Stomach (tissue), 4 donors: ENCODE measurements around the gene AUTS2.

ENCODE experiments used
- CTCF ChIP-seq, 7 experiments: fragments of 450-650 bp in 4 of 7; fragments of 200-600 bp in 3 of 7; sonication (generic) in 3 of 7; IDR thresholded peaks; one replicate each; pipeline ENCODE4 v1.5.1; 2016 to 2019; ENCODE audit warnings: antibody characterized with exemption in 7 of 7, control low read depth in 2 of 7, mild to moderate bottlenecking in 1 of 7
- POLR2A ChIP-seq, 4 donors: fragments of 450-650 bp; IDR thresholded peaks; one replicate each; pipeline ENCODE4 v1.6.1; 2016; ENCODE audit warnings: antibody characterized with exemption in 4 of 4, control low read depth in 2 of 4, mild to moderate bottlenecking in 1 of 4, moderate library complexity in 1 of 4
- POLR2AphosphoS5 ChIP-seq, 3 donors: sonication (generic); formaldehyde crosslinking; IDR thresholded peaks; one replicate each; pipeline ENCODE4 v1.6.1; 2016; ENCODE audit warnings: antibody characterized with exemption in 3 of 3

GRCh38 chr7:69847921-69848612 is 249.8 kb downstream of the AUTS2 start:
- TF ChIP-seq CTCF (IDR thresholded peaks at IDR 0.05): no peak
- no peak for TF ChIP-seq POLR2A (IDR thresholded peaks at IDR 0.05)
- no peak for TF ChIP-seq POLR2AphosphoS5 (IDR thresholded peaks at IDR 0.05)
